Ovary (tissue), 9 donors: Measurements from ENCODE around the gene DDX47. TPM values are rescaled to one million over a fixed set of nuclear protein-coding genes. Genes with fewer than 3 reads are reported as not detected.
"Not testable (repeated sequence)": the region's sequence is repeated elsewhere in the genome, so short reads cannot be mapped to it uniquely, and the experiment has no call there.

Source experiments
- DNase-seq, 5 donors: peaks; one replicate each; pipeline ENCODE4 v3.0.0-alpha.2; 2019 to 2020
- H3K27ac ChIP-seq, 2 donors: fragments of 200-600 bp; one replicate each; pipeline versions ENCODE4 v1.5.1 to v1.8.0; 2019 to 2022
- H3K27me3 ChIP-seq: fragments of 200-600 bp; one replicate; pipeline ENCODE4 v1.8.0; 2022
- H3K36me3 ChIP-seq: fragments of 200-600 bp; sonication (generic); one replicate; pipeline ENCODE4 v1.5.1; 2019
- H3K4me1 ChIP-seq: one replicate; pipeline ENCODE4 v1.8.1; 2013; ENCODE audit warnings: mild to moderate bottlenecking, moderate library complexity; ENCODE audit not compliant: insufficient read depth
- H3K4me3 ChIP-seq: fragments of 200-600 bp; sonication (generic); one replicate; pipeline ENCODE4 v1.5.1; 2017
- H3K9me3 ChIP-seq, 2 donors: fragments of 200-600 bp in 1 of 2; sonication (generic) in 1 of 2; one replicate each; pipeline versions ENCODE4 v1.5.1 to v1.8.1; 2013 to 2019; ENCODE audit warnings: mild to moderate bottlenecking in 1 of 2, moderate library complexity in 1 of 2
- EP300 ChIP-seq: sonication (generic); formaldehyde crosslinking; IDR thresholded peaks from one replicate; pipeline ENCODE4 v1.6.1; 2017; ENCODE audit warnings: antibody characterized with exemption
- POLR2A ChIP-seq: fragments of 450-650 bp; IDR thresholded peaks from one replicate; pipeline ENCODE4 v1.6.1; 2017; ENCODE audit warnings: antibody characterized with exemption, mild to moderate bottlenecking, moderate library complexity
- WGBS, 3 donors: extraction: QIAGEN DNeasy Blood & Tissue Kit in 1 of 3; methylation state at CpG; one replicate each; pipeline versions ENCODE4 v1.1.5 to v1.1.7; 2013 to 2017; 5-methylcytosine and 5-hydroxymethylcytosine counted together
- intact Hi-C, 4 donors: fragments of 100-400 bp; cut with DNase I; formaldehyde crosslinking; loops; one replicate each; pipeline versions ENCODE4 v1.11.0 to v1.15.1; 2022 to 2023
- polyA plus RNA-seq, 2 donors: library from polyadenylated mRNA; stranded (reverse); fragments of 200-250 nt in 1 of 2; fragments of 350-450 nt in 1 of 2; fragmentation: Illumina TruSeq in 1 of 2; extraction: RNeasy Lipid Tissue Mini Kit (QIAGEN cat#74804) in 1 of 2; gene quantifications; one replicate each; pipeline ENCODE4 v1.2.3, GENCODE V29; 2013 to 2014
- total RNA-seq, 7 donors: library from RNA; depleted of rRNA in 2 of 7; stranded (reverse); fragments of >200 nt in 2 of 7; fragmentation: NEBNext Ultra II Directional in 3 of 7; extraction: Animal tissue kit (Norgen Biotek cat#: 25700) in 3 of 7; gene quantifications; one replicate each; pipeline versions ENCODE4 v1.1.0 to v1.2.4, GENCODE V29; 2016 to 2023
- TF ChIP-seq, protein P1 (sequence below), 3 donors: fragments of 450-650 bp in 2 of 3; fragments of 200-600 bp in 1 of 3; IDR thresholded peaks; one replicate each; pipeline versions ENCODE4 v1.5.1 to v1.8.0; 2016 to 2022; ENCODE audit warnings: antibody characterized with exemption in 3 of 3, mild to moderate bottlenecking in 1 of 3
- donor health status: DM: no; HTN: no; CAD: no; lungs with moderate emphysema.
- donor health status: DM: no; HTN: no; CAD: no.
- donor health status: Bipolar disorder and iron deficiency.
- donor health status: DM: yes; HTN: yes; CAD: no.
- donor health status: DM: no; HTN: no; CAD: no.
- donor health status: DM: yes; HTN: yes; CAD: no.

The DDX47 gene
- total and polyA plus RNA-seq, 9 donors = 38.6 to 71.7 (median 52.3) TPM

DNA sequence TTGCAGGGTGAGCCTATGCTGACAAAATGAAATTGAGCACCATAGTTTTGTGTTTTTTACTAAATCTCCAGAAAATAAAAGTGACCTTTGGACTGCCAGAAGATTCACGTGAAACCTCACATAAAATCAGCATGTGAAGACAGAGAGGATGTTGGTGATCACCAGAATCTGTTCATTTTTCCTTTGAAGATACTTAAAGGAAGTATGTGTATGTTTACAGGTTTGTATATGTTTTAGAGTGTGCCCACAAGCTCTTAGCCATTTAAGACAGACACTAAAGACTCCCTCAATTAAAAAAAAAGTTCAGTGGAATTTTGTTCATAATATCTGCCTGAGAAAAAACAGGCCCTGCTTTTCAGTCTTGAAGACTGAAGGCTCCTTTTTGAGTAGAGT, 25.9 kb downstream of the DDX47 start:
- intact Hi-C loops = loop anchor here in 3 of 4 donors (5.0 to 10.0 kb wide), 3 partner anchors 143 to 376 kb away; no protein-coding TSS in a partner anchor
- DNase-seq = no peak
- H3K27me3 ChIP-seq = no peaks in the 10 kb centered on the region
- 76 to 91% (median 78%) methylated on average over 1 of the region's 1 CpG for WGBS, 3 donors
- no peak overlapping the region for H3K4me3 ChIP-seq
- no peak overlapping the region for H3K27ac ChIP-seq
- H3K9me3 ChIP-seq = no peaks in the 10 kb centered on the region
- H3K36me3 ChIP-seq = no peaks in the 10 kb centered on the region
- no peak for TF ChIP-seq EP300
- no peak for TF ChIP-seq POLR2A
- TF ChIP-seq, protein P1, sequence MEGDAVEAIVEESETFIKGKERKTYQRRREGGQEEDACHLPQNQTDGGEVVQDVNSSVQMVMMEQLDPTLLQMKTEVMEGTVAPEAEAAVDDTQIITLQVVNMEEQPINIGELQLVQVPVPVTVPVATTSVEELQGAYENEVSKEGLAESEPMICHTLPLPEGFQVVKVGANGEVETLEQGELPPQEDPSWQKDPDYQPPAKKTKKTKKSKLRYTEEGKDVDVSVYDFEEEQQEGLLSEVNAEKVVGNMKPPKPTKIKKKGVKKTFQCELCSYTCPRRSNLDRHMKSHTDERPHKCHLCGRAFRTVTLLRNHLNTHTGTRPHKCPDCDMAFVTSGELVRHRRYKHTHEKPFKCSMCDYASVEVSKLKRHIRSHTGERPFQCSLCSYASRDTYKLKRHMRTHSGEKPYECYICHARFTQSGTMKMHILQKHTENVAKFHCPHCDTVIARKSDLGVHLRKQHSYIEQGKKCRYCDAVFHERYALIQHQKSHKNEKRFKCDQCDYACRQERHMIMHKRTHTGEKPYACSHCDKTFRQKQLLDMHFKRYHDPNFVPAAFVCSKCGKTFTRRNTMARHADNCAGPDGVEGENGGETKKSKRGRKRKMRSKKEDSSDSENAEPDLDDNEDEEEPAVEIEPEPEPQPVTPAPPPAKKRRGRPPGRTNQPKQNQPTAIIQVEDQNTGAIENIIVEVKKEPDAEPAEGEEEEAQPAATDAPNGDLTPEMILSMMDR (IDR thresholded peaks at IDR 0.05) = no peak
- H3K4me1 ChIP-seq = peaks cover 3% of the 10 kb centered on the region

DNA sequence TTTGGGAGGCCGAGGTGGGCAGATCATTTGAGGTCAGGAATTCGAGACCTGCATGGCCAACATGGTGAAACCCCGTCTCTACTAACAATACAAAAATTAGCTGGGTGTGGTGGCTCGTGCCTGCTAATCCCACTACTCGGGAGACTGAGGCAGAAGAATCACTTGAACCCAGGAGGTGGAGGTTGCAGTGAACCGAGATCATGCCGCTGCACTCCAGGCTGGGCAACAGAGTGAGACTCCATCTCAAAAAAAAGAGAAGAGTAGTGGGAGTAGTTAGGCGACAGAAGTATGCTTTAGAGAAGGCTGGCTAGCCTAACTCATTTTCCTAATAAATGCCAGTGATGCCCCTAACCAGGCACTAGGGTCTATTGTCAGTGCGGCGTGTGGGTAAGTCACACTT, 26.3 kb downstream of the DDX47 start:
- not testable (repeated sequence) for H3K27me3 ChIP-seq, DNase-seq, H3K27ac ChIP-seq, H3K9me3 ChIP-seq, H3K36me3 ChIP-seq, H3K4me1 ChIP-seq, H3K4me3 ChIP-seq
- WGBS, 3 donors = 90 to 94% (median 93%) methylated on average over 10 of the region's 10 CpGs
- intact Hi-C loops = loop anchor here in 3 of 4 donors (5.0 to 10.0 kb wide), 3 partner anchors 143 to 375 kb away; no protein-coding TSS in a partner anchor

DNA sequence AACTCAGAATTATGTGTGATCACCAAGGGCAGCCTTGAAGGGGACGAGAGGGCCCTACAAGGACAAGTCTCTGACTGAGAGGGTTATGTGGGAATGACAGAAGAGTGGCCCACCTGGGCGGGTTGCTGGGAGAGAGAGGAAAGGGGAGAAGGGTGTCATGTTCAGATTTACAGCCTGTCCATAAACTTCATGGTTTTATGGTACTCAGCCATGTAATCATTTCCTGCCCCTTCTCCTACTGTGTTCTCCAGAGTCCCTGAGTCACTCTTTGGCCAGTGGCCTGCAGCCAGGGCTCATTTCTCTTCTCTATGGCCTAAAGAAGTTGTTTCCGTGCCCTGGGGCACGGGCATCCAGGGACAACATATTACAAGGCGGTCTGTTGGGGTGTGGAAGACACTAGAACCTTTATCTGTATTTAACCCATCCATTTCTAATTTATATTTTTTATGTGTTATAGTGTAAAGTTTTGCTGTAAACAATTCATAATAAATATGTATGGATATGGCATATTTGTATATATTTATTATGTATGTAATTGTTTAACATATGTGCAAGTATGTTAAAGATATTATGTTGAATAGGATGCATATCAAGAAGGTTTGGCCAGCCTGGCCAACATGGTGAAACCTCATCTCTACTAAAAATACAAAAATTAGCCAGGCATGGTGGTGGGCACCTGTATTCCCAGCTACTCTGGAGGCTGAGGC, 26.9 kb downstream of the DDX47 start:
- Histone ChIP-seq H3K4me1 (peaks cover 3% of the 10 kb centered on the region), H3K27ac (no peak overlapping the region), H3K4me3 (no peak overlapping the region), H3K9me3 (no peaks in the 10 kb centered on the region), H3K36me3 (no peaks in the 10 kb centered on the region), H3K27me3 (no peaks in the 10 kb centered on the region)
- no peak for DNase-seq
- 71 to 81% (median 75%) methylated on average over 5 of the region's 5 CpGs for WGBS, 3 donors
- TF ChIP-seq POLR2A = no peak
- no peak for TF ChIP-seq EP300
- TF ChIP-seq, protein P1 (IDR thresholded peaks at IDR 0.05) = no peak
- intact Hi-C loops = loop anchor here in 3 of 4 donors (5.0 to 10.0 kb wide), 3 partner anchors 142 to 375 kb away; no protein-coding TSS in a partner anchor

DNA sequence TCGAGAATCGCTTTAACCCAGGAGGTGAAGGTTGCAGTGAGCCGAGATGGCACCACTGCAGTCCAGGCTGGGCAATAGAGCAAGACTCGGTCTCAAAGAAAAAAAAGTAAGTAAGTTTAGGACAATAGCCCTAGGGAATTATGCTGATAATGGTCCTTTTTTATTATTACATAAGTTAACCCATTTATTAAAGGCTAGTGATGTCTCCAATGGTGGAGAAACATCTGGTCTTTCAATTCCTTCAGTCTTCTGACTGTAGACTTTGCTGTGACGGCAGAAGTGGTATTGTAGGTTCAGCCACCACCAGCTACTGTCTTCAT, 27.4 kb downstream of the DDX47 start:
- 91 to 94% (median 92%) methylated on average over 5 of the region's 5 CpGs for WGBS, 3 donors
- no peak for TF ChIP-seq POLR2A
- TF ChIP-seq, protein P1 (IDR thresholded peaks at IDR 0.05) = no peak
- no peak for TF ChIP-seq EP300
- no peak for DNase-seq
- peaks cover 3% of the 10 kb centered on the region for H3K4me1 ChIP-seq
- H3K9me3 ChIP-seq = no peaks in the 10 kb centered on the region
- H3K4me3 ChIP-seq = no peak overlapping the region
- no peaks in the 10 kb centered on the region for H3K36me3 ChIP-seq
- H3K27me3 ChIP-seq = no peaks in the 10 kb centered on the region
- intact Hi-C loops = no loop called here
- no peak overlapping the region for H3K27ac ChIP-seq

DNA sequence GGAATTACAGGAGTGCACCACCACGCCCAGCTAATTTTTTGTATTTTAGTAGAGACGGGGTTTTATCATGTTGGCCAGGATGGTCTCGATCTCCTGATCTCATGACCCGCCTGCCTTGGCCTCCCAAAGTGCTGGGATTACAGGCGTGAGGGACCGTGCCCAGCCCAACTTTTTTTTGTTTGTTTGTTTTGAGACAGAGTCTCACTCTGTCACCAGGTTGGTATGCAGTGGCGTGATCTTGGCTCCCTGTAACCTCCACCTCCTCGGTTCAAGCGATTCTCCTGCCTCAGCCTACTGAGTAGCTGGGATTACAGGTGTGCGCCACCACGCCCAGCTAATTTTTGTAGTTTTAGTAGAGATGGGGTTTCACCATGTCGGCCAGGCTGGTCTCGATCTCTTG, 28.3 kb downstream of the DDX47 start:
- DNase-seq, H3K4me1 ChIP-seq, H3K27me3 ChIP-seq, H3K9me3 ChIP-seq, intact Hi-C loops, H3K4me3 ChIP-seq, H3K36me3 ChIP-seq, H3K27ac ChIP-seq: not testable (repeated sequence)
- WGBS, 3 donors = 92 to 96% (median 94%) methylated on average over 13 of the region's 13 CpGs
